Iris pigment epithelial cell (primary cell): ENCODE results near the gene NCK1.
A peak's percentile ranks its signal among the peaks of the same experiment; 100 is the strongest.
"Not testable (repeated sequence)": the region's sequence is repeated elsewhere in the genome, so short reads cannot be mapped to it uniquely, and the experiment has no call there.

ENCODE experiments used
- DNase-seq: peaks from one replicate; pipeline ENCODE4 v3.0.0-alpha.2; 2011; ENCODE audit warnings: low read depth

Gene NCK1

GRCh38 chr3:136987398-136987980 lies 125.5 kb downstream of the NCK1 start:
- not testable (repeated sequence) for DNase-seq

DNA sequence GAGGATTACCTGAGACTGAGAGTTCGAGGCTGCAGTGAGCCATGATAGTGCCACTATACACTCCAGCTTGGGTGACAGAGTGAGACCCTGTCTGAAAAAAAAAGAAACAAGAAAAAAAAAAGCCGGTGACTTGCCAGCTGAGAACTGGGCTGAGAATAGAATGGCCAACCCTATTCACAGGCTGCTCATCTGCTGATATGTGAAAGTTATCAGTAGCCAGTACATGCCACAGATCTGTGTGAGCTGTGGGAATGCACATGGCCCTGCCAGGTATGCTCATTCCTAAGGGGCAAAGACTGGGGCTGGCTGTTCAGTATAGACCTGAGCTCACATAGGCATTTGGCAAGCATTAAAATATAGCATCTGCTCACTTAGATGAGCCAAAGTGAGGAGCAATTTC lies 126.6 kb downstream of the NCK1 start:
- DNase-seq: no peak

- no peak for DNase-seq
Observed at GRCh38 chr3:136989781-136990524, 127.9 kb downstream of the NCK1 start.

DNA sequence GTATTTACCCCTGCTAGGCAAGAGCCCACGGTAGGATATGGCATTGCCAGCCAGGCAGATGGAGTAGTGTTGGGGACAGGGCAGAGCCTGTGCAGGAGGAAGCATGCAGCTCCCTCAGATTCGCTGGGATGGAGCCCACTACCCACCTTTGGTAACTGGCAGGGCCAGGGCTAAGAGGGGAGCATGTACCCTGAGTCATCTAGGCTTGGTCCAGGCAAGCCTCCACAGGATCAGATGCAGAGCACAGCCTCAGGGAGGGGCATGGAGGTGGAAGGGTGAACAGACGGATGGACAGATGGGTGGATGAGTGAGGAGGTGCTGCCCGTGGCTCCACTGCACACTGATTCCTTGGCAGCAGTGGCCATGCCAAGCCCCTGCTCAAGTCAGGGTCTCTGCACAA lies 128.8 kb downstream of the NCK1 start:
- DNase-seq: no peak

- no peak for DNase-seq
Observed at GRCh38 chr3:136992115-136992514, 130.1 kb downstream of the NCK1 start.

DNA sequence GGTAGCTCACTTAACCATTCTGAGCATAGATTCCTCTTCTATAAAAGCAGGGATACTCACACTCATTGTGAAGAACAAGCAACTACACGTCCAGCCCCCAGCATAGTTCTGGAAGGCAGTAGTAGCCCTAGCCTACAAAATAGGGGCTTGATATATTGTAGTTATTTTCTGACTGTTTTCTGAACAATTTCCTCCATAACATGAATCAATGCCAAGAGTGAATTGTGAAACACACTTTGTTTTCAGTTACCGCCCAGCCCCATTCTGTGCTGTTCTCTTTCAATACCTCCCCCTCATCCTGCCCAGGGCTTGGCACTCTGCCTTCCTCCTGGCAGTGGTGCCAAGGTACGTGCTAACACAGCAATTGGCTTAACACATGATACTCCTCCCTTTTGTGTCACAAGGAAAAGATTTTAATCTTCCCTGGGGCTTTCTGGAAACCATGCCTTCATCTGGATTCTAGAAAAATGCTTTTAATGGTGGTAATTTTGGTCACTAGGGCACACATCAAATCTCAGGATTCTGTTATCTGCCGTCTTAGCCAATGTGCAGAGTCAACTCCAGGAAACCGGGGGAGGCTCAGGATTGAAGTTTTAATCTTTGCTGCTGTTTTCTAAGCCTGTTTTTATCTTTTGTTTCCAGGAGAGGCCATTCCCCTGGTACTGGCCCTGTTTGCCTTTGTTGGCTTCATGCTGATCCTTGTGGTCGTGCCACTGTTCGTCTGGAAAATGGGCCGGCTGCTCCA lies 132.9 kb downstream of the NCK1 start:
- DNase-seq: peak; percentile 81

DNA sequence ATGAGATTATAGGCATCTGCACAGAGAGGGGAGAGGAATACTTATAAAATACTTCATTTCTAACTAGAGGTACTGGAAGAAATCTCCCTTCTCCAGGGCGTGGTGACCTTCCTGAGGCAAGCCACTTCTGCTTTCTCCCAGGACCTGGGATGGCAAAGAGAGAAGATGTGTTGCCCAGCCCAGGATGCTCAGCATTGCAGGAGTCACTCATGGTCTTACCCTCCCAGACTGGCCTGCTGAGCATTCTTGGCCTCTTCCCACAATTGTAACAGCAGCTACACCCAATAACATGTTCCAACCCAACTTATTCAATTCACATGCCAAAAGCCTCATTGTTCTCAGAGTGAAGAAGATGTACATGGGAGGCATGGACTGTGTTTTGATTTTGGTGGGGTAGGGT lies 133.6 kb downstream of the NCK1 start:
- DNase-seq: no peak
